ENCODE data around the gene KLHL34.

The KLHL34 gene

DNA sequence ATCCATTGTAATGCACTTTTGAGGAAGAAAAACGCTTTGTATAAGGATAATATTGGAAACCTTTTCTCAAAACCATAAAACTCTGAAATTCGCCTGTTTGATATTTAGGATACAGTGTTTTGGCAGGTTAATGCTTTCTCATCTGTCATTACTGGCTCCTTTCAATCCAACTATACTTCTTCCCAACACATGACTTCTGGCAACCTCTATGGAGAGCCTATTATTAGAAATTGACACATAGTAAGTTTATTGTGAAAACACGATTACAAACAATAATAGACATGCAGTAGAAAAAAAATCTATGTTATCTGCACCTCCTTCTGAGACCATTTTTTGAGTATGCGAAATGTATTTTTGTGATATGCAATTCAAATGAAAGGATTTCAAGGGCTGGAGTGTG is 4.6 kb upstream of the KLHL34 start:
- no peaks in the 10 kb centered on the region for H3K9me3 ChIP-seq (ENCODE audit: insufficient read depth, low read length)
- no peaks in the 10 kb centered on the region for H3K36me3 ChIP-seq (ENCODE audit: insufficient read depth, insufficient read length, low read length)
- TF ChIP-seq ZNF274 (IDR thresholded peaks at IDR 0.05; ENCODE audit: low read depth, low read length) (no peak), SUZ12 (IDR thresholded peaks at IDR 0.05; ENCODE audit: extremely low read depth, insufficient read depth, insufficient read length) (no peak), YY1 (IDR thresholded peaks at IDR 0.05; ENCODE audit: insufficient read depth, insufficient read length) (no peak)
- no peak overlapping the region for H3K9ac ChIP-seq (ENCODE audit: insufficient read length, low read depth)
- DNase-seq (ENCODE audit: low read depth, low spot score) = no peak
- H3K27me3 ChIP-seq (ENCODE audit: insufficient read depth, insufficient read length) = no peaks in the 10 kb centered on the region
- no peaks in the 10 kb centered on the region for H3K4me1 ChIP-seq (ENCODE audit: insufficient read depth, insufficient read length)
- no peak overlapping the region for H3K4me3 ChIP-seq (ENCODE audit: insufficient read length, low read depth)

DNA sequence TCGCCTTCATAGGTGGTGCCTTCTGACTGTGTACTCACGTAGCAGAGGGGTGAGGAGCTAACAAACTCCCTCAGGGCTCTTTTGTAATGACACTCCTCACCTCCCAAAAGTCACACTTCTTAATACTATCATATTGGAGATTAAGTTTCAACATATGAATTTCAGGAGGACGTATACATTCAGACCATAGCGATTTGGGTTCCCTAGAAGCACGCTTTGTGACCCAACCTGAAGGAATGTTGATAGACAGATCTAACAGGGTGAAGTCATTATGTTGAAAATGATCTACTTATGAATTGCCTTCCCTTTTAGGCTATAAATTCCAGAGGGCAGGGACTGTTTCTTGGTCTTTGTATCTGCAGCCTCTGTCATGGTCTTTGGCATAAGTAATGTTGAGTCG is 3.2 kb upstream of the KLHL34 start:
- H3K9me3 ChIP-seq (ENCODE audit: insufficient read depth, low read length) = no peaks in the 10 kb centered on the region
- no peaks in the 10 kb centered on the region for H3K4me1 ChIP-seq (ENCODE audit: insufficient read depth, insufficient read length)
- no peak overlapping the region for H3K9ac ChIP-seq (ENCODE audit: insufficient read length, low read depth)
- H3K27me3 ChIP-seq (ENCODE audit: insufficient read depth, insufficient read length) = no peaks in the 10 kb centered on the region
- DNase-seq (ENCODE audit: low read depth, low spot score) = no peak
- no peak for TF ChIP-seq YY1 (IDR thresholded peaks at IDR 0.05; ENCODE audit: insufficient read depth, insufficient read length)
- TF ChIP-seq SUZ12 (IDR thresholded peaks at IDR 0.05; ENCODE audit: extremely low read depth, insufficient read depth, insufficient read length) = no peak
- no peak for TF ChIP-seq ZNF274 (IDR thresholded peaks at IDR 0.05; ENCODE audit: low read depth, low read length)
- no peak overlapping the region for H3K4me3 ChIP-seq (ENCODE audit: insufficient read length, low read depth)
- no peaks in the 10 kb centered on the region for H3K36me3 ChIP-seq (ENCODE audit: insufficient read depth, insufficient read length, low read length)

DNA sequence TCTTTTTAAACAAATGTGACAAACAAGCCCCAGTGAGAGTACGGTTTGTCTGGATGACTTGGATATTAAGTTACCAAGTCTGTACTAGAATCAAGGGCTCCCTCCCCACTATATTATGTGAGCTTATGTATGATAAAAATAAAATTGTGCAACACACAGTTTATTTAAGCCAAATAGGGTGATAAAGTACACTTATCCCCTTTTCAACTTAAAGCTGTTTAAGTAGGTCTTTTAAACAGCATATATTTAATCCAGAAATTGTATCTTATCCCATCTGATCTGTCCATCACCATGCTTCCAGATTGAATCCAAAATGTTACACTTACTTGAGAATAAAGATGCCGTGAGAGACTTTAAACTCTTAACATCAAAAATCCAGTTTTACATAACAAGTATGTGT is 2.0 kb upstream of the KLHL34 start:
- no peak overlapping the region for H3K4me3 ChIP-seq (ENCODE audit: insufficient read length, low read depth)
- no peak for TF ChIP-seq ZNF274 (IDR thresholded peaks at IDR 0.05; ENCODE audit: low read depth, low read length)
- TF ChIP-seq YY1 (IDR thresholded peaks at IDR 0.05; ENCODE audit: insufficient read depth, insufficient read length) = no peak
- no peak for TF ChIP-seq SUZ12 (IDR thresholded peaks at IDR 0.05; ENCODE audit: extremely low read depth, insufficient read depth, insufficient read length)
- no peaks in the 10 kb centered on the region for H3K4me1 ChIP-seq (ENCODE audit: insufficient read depth, insufficient read length)
- no peaks in the 10 kb centered on the region for H3K9me3 ChIP-seq (ENCODE audit: insufficient read depth, low read length)
- DNase-seq (ENCODE audit: low read depth, low spot score) = no peak
- no peak overlapping the region for H3K9ac ChIP-seq (ENCODE audit: insufficient read length, low read depth)
- no peaks in the 10 kb centered on the region for H3K27me3 ChIP-seq (ENCODE audit: insufficient read depth, insufficient read length)
- no peaks in the 10 kb centered on the region for H3K36me3 ChIP-seq (ENCODE audit: insufficient read depth, insufficient read length, low read length)

DNA sequence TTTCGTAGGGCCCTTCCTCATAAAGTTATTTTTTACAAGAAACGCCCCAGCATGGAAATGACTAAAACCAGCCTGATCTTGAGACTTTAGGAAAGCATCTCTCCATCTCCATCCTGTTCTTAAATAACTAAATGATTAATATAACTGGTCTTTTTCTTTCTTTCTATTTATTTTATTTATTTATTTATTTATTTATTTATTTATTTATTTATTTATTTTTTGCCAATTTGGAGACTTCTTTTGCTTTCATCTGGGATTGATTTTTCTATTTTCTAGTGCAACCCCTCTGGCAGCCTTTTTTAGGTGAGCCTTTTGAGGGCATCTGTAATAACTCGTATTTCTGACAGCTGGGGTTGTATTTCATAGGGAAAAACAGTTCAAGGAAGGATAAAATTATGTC is 1.2 kb upstream of the KLHL34 start:
- H3K9me3 ChIP-seq (ENCODE audit: insufficient read depth, low read length) = no peaks in the 10 kb centered on the region
- TF ChIP-seq YY1 (IDR thresholded peaks at IDR 0.05; ENCODE audit: insufficient read depth, insufficient read length) = no peak
- no peak for TF ChIP-seq SUZ12 (IDR thresholded peaks at IDR 0.05; ENCODE audit: extremely low read depth, insufficient read depth, insufficient read length)
- no peak for TF ChIP-seq ZNF274 (IDR thresholded peaks at IDR 0.05; ENCODE audit: low read depth, low read length)
- no peak for DNase-seq (ENCODE audit: low read depth, low spot score)

DNA sequence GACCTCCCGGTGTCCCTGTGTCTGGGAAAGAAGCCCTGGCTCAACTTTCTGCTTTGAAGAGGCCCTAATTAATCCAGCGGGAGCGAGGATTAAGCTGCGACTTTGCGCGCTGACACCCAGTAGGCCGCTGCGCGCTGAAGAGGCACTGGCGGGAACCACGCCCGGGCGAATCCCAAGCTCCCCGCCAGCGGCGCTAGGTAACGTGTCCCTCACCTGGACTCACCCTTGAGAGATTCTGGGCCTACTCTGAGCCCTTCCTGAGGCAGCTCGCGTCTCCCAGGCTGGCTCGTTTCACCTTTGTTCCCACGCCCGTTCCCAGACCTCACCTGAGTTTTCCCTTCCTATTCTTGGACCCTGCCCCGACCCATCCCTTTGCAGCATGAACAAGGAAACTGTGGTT is 616 bp upstream of the KLHL34 start:
- Histone ChIP-seq H3K9ac (ENCODE audit: insufficient read length, low read depth) (no peak overlapping the region), H3K4me1 (ENCODE audit: insufficient read depth, insufficient read length) (no peaks in the 10 kb centered on the region), H3K36me3 (ENCODE audit: insufficient read depth, insufficient read length, low read length) (no peaks in the 10 kb centered on the region), H3K9me3 (ENCODE audit: insufficient read depth, low read length) (no peaks in the 10 kb centered on the region), H3K4me3 (ENCODE audit: insufficient read length, low read depth) (no peak overlapping the region), H3K27me3 (ENCODE audit: insufficient read depth, insufficient read length) (no peaks in the 10 kb centered on the region)
- no peak for TF ChIP-seq SUZ12 (IDR thresholded peaks at IDR 0.05; ENCODE audit: extremely low read depth, insufficient read depth, insufficient read length)
- TF ChIP-seq ZNF274 (IDR thresholded peaks at IDR 0.05; ENCODE audit: low read depth, low read length) = no peak
- no peak for DNase-seq (ENCODE audit: low read depth, low spot score)

More for the DNA sequence above, 1.2 kb upstream of the KLHL34 start:
- no peak overlapping the region for H3K9ac ChIP-seq (ENCODE audit: insufficient read length, low read depth)
- no peak overlapping the region for H3K4me3 ChIP-seq (ENCODE audit: insufficient read length, low read depth)
- H3K4me1 ChIP-seq (ENCODE audit: insufficient read depth, insufficient read length) = no peaks in the 10 kb centered on the region
- H3K36me3 ChIP-seq (ENCODE audit: insufficient read depth, insufficient read length, low read length) = no peaks in the 10 kb centered on the region
- H3K27me3 ChIP-seq (ENCODE audit: insufficient read depth, insufficient read length) = no peaks in the 10 kb centered on the region

DNA sequence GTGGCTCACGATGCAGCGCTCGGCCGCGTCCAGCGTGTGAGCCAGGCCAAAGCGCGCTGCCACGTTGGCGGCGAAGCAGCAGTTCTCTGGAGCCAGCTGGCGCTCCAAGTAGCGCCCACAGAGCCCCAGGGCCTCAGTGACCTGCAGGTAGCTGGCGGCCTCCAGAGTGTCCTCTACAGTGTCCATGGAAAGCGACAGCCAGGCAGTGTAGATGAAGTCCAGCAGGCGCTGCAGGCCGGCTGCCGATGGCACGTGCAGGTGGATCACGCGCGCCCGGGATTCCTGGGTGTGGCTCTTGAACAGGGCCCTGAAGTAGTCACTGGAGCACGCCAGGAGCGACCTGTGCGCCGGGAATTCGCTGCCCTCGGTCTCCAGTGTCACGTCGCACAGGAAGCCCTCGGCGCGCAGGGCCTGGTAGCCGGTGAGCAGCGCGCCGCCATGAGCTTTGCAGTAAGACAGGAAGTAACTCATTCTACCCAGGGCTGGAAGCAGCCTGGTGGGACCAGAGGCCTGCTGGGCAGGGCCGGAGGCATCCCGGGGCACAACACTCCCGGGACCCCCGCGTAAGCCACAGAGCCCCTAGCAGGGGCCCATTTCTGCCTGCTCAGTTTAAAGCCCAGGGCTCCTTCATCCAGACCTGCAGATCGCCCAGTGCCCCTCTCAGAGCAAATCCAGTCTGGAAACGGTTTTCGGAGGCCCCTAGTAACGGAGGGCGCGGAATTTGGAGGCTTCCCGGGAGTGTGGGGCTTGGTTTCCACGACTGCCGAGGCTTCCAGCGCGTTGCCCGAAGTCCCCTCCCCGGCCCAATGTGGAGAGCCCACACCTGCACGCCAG is 595 bp downstream of the KLHL34 start:
- Histone ChIP-seq H3K4me3 (ENCODE audit: insufficient read length, low read depth) (no peak overlapping the region), H3K9me3 (ENCODE audit: insufficient read depth, low read length) (no peaks in the 10 kb centered on the region), H3K9ac (ENCODE audit: insufficient read length, low read depth) (no peak overlapping the region), H3K27me3 (ENCODE audit: insufficient read depth, insufficient read length) (no peaks in the 10 kb centered on the region), H3K4me1 (ENCODE audit: insufficient read depth, insufficient read length) (no peaks in the 10 kb centered on the region), H3K36me3 (ENCODE audit: insufficient read depth, insufficient read length, low read length) (no peaks in the 10 kb centered on the region)
- no peak for DNase-seq (ENCODE audit: low read depth, low spot score)
- TF ChIP-seq SUZ12 (IDR thresholded peaks at IDR 0.05; ENCODE audit: extremely low read depth, insufficient read depth, insufficient read length) (no peak), ZNF274 (IDR thresholded peaks at IDR 0.05; ENCODE audit: low read depth, low read length) (no peak), YY1 (IDR thresholded peaks at IDR 0.05; ENCODE audit: insufficient read depth, insufficient read length) (no peak)

DNA sequence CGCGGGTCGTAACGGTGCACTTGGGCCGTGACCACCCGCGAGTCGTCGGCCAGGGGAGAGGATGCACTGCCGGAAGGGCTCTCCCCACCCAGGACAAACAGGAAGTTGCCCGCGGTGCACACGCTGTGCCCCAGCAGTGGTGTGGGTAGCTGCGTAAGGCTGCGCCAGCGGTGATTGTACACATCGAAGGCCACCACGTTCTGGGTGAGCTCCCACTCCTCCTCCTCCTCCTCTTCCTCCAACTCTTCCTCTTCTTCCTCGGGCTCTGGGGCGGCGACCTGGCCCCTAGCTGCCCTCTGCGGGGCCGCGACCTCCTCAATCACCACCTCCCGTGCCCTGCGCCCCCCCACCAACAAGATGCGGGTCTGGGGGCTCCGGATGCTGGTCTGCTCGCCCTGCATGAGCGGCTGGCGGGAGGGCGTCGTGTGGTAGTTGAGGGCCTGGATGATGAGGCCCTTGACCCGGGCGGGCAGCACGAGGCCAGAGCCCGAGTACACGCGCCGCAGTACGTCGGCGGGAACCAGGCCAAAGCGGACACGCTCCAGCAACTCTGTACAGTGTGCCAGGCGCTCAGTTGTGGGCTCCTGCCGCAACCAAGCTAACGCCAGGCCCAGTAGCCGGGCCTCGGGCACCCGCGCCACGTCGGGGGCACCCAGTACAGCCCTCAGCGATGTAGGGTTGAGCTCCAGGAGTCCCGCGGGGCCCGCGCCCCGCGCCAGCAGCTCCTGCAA is 1.4 kb downstream of the KLHL34 start:
- Histone ChIP-seq H3K4me1 (ENCODE audit: insufficient read depth, insufficient read length) (no peaks in the 10 kb centered on the region), H3K36me3 (ENCODE audit: insufficient read depth, insufficient read length, low read length) (no peaks in the 10 kb centered on the region), H3K9me3 (ENCODE audit: insufficient read depth, low read length) (no peaks in the 10 kb centered on the region), H3K9ac (ENCODE audit: insufficient read length, low read depth) (no peak overlapping the region), H3K27me3 (ENCODE audit: insufficient read depth, insufficient read length) (no peaks in the 10 kb centered on the region), H3K4me3 (ENCODE audit: insufficient read length, low read depth) (no peak overlapping the region)
- TF ChIP-seq YY1 (IDR thresholded peaks at IDR 0.05; ENCODE audit: insufficient read depth, insufficient read length) = no peak
- TF ChIP-seq ZNF274 (IDR thresholded peaks at IDR 0.05; ENCODE audit: low read depth, low read length) = no peak
- no peak for TF ChIP-seq SUZ12 (IDR thresholded peaks at IDR 0.05; ENCODE audit: extremely low read depth, insufficient read depth, insufficient read length)
- no peak for DNase-seq (ENCODE audit: low read depth, low spot score)
